Measurements from ENCODE around the gene STAB1.

The STAB1 gene

DNA sequence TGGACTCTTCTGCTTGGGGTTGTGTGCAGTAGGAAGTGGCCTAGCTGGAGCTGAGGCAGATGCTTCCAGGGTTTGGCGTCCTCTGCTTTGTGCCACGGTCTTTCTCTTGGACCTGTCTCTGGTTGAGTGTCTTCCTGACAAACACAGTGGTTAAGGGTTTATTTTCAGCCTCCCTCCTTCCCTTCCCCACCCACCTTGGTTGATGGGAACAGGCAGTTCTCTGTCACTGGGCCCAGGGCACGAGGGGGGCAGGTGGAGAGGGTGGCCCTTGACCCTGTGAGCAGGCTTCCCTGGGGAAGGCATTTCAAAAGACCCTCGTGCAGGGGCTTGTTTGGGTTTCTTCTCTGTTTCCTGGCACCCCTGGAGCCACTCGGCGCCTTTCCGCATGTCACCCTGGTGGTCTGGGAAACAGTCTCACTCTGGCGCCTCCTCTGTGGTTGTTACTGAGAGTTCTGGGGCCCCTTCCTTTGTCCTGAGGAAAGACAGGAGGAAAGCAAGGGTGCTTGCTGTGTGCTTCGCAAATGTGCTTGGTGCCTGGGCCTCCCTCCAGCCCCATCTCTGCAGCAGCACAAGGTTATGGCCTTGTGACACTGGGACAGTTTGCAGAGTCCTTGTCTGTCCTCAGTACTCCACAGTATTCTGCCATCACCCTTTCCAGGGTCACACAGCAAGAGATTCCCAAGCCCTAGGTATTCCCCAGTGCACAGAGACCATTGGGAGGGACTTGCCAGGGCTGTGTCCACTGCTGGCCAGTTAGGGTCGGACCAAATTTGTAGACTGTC, 10.3 kb upstream of the STAB1 start:
- DNase-seq (ENCODE audit: extremely low read depth in 1 of 2, low read depth in 1 of 2), result no peak

DNA sequence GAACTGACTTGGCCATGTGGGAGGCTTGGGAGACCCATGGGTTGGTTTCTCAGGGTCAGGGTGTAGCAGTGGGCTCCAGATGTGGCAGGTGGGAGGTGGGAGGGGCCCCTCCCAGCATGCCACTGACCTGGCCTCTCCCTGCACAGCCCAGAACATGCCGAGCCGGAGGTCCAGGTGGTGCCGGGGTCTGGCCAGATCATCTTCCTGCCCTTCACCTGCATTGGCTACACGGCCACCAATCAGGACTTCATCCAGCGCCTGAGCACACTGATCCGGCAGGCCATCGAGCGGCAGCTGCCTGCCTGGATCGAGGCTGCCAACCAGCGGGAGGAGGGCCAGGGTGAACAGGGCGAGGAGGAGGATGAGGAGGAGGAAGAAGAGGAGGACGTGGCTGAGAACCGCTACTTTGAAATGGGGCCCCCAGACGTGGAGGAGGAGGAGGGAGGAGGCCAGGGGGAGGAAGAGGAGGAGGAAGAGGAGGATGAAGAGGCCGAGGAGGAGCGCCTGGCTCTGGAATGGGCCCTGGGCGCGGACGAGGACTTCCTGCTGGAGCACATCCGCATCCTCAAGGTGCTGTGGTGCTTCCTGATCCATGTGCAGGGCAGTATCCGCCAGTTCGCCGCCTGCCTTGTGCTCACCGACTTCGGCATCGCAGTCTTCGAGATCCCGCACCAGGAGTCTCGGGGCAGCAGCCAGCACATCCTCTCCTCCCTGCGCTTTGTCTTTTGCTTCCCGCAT, 7.9 kb upstream of the STAB1 start:
- DNase-seq (ENCODE audit: extremely low read depth in 1 of 2, low read depth in 1 of 2), result no peak

DNA sequence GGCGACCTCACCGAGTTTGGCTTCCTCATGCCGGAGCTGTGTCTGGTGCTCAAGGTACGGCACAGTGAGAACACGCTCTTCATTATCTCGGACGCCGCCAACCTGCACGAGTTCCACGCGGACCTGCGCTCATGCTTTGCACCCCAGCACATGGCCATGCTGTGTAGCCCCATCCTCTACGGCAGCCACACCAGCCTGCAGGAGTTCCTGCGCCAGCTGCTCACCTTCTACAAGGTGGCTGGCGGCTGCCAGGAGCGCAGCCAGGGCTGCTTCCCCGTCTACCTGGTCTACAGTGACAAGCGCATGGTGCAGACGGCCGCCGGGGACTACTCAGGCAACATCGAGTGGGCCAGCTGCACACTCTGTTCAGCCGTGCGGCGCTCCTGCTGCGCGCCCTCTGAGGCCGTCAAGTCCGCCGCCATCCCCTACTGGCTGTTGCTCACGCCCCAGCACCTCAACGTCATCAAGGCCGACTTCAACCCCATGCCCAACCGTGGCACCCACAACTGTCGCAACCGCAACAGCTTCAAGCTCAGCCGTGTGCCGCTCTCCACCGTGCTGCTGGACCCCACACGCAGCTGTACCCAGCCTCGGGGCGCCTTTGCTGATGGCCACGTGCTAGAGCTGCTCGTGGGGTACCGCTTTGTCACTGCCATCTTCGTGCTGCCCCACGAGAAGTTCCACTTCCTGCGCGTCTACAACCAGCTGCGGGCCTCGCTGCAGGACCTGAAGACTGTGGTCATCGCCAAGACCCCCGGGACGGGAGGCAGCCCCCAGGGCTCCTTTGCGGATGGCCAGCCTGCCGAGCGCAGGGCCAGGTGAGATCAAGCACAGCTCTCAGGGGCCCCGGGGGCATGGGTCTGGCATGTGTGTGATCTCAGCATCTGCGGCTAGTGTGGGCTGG, 7.1 kb upstream of the STAB1 start:
- DNase-seq (ENCODE audit: extremely low read depth in 1 of 2, low read depth in 1 of 2), result no peak

DNA sequence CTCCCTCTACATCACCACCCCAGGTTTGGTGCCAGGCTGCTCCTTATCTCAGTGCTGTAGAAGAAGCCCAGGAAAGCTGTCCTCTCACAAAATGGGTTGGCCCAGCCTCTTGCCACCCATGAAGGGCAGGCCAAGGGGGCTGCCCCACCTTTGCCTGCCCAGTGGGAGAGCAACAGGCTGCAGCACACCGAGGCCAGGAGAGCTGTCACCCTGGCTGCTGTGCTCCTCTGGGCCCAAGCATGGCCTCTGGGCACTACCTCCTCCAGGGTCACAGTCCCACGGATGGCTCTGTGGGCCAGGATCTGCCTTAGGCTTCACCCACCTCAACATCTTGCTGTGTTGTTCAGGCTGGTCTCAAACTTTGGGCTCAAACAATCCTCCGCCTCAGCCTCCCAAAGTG, 6.4 kb upstream of the STAB1 start:
- no peak for DNase-seq (ENCODE audit: extremely low read depth in 1 of 2, low read depth in 1 of 2)

DNA sequence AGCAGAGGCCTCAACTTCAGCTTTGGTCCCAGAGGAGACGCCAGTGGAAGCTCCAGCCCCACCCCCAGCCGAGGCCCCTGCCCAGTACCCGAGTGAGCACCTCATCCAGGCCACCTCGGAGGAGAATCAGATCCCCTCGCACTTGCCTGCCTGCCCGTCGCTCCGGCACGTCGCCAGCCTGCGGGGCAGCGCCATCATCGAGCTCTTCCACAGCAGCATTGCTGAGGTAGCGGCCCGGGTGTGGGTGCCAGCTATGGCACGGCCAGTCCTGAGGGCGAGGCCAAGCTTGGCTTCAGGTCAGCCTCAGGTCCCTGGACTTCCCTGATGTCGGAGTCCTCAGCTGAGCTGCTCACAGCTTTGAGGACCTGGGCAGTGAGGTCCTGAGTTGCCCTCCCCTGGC, 5.7 kb upstream of the STAB1 start:
- DNase-seq (ENCODE audit: extremely low read depth in 1 of 2, low read depth in 1 of 2), result no peak

DNA sequence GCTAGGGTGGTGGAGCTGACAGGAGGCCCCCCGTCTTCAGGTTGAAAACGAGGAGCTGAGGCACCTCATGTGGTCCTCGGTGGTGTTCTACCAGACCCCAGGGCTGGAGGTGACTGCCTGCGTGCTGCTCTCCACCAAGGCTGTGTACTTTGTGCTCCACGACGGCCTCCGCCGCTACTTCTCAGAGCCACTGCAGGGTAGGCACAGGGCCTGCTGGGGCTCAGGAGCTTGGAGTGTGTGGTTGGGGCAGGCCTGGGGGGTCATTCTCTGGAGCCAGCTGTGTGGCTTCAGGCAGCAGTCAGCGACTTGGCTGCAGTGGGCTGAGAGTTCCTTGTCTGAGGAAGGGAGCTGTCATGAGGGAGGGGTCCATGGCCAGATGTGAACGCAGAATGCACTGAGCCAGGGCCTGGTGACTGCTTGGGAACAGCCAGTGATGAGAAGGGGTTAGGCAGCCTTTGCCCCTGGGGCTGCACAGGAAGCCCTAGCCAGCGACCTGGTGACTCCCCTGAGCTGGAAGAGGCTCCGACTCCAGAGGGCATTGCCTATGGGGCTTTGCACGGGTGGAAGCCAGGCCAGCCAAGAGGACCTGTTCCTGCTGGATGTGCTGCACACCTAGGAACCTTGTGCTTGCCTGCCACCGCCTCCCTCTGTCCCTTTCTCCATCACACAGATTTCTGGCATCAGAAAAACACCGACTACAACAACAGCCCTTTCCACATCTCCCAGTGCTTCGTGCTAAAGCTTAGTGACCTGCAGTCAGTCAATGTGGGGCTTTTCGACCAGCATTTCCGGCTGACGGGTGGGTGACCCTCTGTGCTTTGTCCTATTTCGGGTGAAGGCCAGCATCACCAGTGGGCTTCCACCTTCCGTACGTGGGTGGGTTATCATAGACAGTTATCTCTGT, 4.9 kb upstream of the STAB1 start:
- DNase-seq (ENCODE audit: extremely low read depth in 1 of 2, low read depth in 1 of 2), result no peak

DNA sequence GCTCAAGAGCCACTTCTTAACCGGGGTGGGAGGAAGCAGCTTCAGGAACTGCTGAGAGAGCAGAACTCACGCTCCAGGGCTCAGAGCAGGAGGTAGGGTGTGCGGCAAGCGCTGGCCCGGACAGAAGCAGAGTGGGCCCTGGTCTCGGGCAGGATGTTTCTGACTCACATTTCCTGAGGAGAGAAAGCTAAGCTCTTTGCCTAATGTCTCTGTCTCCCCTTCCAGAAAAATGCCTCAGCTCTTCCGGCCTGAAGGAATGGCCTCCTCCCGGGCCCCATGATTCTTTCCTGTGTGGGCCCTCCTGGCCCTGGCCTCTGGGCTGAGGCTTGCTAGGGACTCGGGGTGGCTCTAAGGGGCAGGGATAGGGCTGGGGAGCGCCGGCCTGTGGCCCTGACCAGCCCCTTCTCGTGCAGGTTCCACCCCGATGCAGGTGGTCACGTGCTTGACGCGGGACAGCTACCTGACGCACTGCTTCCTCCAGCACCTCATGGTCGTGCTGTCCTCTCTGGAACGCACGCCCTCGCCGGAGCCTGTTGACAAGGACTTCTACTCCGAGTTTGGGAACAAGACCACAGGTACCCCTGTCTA, 4.1 kb upstream of the STAB1 start:
- DNase-seq (ENCODE audit: extremely low read depth in 1 of 2, low read depth in 1 of 2), result no peak

DNA sequence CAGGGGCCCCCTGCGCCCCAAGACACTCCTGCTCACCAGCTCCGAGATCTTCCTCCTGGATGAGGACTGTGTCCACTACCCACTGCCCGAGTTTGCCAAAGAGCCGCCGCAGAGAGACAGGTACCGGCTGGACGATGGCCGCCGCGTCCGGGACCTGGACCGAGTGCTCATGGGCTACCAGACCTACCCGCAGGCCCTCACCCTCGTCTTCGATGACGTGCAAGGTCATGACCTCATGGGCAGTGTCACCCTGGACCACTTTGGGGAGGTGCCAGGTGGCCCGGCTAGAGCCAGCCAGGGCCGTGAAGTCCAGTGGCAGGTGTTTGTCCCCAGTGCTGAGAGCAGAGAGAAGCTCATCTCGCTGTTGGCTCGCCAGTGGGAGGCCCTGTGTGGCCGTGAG, 3.1 kb upstream of the STAB1 start:
- no peak for DNase-seq (ENCODE audit: extremely low read depth in 1 of 2, low read depth in 1 of 2)

DNA sequence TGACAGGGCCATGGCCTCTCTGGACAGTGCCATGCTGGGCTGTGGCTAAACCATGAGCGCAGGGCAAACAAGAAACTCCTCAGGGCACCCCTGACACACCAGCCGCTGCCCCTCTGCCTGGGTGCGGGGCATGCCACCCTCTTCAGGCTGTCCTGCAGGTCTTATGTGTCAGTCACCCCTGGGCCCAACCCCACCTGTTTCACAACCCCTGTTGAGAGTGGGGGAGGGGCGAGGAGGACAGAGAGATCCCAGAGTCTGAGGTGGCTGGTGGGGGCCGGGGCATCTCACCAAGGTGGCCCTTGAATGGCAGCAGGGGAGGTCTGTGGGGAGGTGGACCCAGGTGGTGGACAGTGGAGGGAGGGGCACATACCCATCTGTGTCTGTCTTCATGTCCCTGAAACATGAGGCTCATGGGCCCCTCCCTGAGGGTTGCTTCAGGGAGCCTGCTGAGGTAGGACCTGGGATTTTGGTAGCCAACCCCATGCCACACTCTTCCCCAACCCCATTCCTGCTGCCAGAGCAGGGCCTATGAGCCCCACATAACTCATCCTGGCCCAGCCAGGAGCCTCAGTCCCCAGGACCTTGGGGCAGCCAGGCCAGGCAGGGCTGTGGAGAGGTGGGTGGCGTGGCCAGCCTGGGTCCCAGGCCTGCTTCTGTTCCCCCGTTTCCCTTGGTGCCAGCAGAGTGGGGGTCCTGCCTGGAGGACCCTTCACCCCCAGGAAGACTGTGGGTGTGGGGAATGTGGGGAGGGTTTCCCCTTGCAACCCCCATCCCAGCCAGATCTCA, 1.7 kb upstream of the STAB1 start:
- no peak for DNase-seq (ENCODE audit: extremely low read depth in 1 of 2, low read depth in 1 of 2)

DNA sequence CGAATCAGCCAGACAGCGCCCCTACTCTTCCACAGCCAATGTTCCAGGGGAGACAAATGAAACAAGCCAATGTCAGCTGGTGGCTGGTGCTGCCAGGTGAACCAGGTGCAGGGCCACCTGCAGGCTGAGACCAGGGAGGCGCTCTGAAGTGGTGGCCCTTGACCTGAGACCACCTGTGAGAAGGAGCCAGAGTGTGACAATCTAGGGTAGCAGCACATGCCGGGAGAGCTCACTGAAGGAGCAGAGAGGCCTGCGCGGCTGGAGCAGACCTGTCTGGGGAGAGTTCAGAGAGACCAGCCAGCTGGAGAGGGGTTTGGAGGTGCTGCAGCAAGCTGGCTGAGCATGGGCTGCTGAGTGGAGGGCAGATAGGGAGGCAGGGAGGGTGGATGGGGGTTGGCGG, 693 bp upstream of the STAB1 start:
- no peak for DNase-seq (ENCODE audit: extremely low read depth in 1 of 2, low read depth in 1 of 2)

DNA sequence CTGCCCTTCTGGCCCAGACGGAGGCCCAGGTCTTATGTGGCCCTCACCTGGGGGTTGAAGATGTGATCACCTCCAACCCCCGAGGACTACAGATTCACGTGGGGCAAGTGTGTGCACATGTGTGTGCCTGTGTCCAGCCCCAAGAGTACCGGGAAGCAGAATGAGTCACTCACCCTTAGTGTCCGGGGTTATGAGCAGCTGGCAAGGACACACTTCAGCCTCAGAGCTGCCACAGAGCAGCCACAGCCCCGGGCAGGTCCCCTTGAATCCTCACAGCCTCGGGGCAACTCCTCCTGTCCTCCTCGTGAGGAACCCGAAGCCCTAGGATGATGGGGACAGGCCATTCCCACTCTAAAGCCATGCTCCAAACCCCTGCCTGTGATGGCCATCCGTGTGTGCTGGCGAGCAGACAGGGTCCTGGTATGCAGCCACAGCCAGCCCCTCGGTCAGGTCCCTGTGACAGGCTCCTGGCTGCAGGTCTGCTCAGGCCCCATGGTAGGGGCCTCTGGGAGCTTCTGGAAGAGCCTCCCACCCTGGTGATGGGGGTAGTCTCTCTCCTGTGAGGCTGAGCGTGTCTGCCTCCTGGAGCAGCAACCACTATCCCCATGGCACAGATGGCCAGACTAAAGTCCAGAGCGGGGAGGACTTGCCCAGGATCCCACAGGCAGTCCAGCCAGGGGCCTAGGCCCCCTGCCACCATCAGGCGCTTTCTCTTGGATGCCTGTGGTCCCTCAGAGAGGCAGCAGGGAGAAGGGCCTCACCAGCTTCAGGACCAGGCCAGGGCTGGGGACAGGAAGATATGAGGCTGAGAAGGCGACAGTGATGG, 852 bp downstream of the STAB1 start:
- DNase-seq (ENCODE audit: extremely low read depth in 1 of 2, low read depth in 1 of 2), result no peak

DNA sequence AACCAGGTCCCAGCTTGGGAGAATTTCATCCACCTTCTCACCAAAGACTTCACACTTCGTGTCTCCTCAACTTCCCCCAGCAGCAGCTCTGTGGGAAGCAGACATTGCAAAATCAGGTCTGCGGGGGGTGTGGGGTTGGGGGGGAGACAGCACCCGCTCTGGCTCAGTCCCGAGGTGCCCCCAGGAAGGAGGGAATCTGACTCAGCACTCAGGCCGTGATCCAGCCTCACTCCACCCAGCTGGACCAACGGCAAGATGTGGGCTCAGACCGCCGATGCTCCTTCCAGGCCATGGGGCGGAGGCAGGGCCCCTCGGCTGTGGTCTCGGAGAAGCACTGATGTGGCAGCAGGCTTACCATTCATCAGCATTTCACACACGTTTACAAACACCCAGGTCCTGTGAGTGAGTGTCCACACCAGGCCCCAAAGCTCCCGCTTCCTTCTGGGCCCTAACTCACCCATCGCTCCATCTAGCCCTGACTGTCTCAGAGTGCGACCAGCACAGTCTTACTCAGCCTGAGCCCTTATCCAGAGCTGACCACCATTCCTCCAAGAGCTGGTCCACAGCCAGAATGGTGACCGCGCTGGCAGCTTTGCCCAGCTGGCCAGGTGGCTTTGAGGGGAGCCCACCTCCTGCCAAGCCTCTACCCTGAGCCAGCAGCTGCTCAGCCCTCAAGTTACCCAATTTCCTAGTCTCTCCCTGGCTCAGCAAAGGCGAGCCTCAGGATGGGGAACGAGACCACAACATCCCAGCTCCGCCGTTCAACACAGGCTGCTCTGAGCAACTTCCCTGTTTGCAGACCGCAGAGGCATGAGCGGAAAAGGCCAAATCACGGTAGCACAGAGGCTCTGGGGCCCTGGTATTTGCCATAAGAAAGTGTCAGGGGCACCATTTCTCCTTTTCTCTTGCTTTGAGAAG, 3.3 kb downstream of the STAB1 start:
- DNase-seq (ENCODE audit: extremely low read depth in 1 of 2, low read depth in 1 of 2), result no peak

DNA sequence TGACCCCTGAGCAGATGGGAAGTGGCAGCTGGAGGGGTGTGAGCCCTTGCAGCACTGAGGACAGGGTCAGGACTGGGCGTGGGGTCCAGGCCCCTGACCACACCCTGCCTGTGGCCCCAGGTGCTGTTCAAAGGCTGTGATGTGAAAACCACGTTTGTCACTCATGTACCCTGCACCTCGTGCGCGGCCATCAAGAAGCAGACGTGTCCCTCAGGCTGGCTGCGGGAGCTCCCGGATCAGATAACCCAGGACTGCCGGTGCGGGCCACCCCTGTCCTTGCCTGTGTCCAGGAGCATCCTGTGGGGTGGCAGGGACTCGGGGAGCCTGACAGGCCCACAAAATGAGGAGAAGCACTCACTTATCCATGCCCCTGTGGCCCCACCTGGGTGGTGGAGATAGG, 5.9 kb downstream of the STAB1 start:
- no peak for DNase-seq (ENCODE audit: extremely low read depth in 1 of 2, low read depth in 1 of 2)

DNA sequence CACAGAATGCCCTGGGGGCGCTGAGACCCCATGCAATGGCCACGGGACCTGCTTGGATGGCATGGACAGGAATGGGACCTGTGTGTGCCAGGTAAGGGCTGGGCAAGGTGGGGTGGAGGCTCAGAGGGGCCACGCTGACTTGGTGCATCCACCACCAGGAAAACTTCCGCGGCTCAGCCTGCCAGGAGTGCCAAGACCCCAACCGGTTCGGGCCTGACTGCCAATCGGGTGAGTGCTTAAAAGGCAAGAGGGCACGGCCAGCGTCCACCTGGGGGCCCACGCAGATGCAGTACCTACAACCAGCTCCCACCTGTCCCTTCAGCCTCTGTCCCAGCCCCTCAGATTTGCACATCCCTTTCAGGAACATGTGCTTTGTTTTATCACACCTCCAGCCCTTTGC, 6.9 kb downstream of the STAB1 start:
- DNase-seq (ENCODE audit: extremely low read depth in 1 of 2, low read depth in 1 of 2), result no peak

DNA sequence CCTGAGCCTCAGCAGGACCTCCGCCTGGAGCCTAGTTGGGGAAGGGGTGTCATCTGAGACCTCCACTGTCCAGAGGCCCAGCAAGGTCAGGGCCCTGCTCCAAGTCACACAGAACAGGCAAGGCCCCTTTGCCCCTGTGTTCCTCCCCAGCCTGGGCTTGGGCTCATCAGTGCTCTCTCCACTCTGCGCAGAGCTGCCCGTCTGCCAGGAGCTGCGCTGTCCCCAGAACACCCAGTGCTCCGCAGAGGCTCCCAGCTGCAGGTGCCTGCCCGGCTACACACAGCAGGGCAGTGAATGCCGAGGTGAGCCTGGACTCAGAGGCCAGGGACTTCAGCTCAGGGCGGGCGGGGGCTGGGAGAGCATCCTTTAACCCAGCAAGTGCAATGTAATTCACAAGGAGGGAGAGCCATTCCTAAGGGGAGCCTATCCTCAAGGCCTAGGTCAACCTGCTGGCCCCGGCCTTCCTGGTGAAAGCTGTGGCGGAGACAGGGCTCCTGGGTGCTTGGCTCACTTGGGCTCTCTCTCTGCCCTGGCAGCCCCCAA, 7.7 kb downstream of the STAB1 start:
- DNase-seq (ENCODE audit: extremely low read depth in 1 of 2, low read depth in 1 of 2), result no peak

DNA sequence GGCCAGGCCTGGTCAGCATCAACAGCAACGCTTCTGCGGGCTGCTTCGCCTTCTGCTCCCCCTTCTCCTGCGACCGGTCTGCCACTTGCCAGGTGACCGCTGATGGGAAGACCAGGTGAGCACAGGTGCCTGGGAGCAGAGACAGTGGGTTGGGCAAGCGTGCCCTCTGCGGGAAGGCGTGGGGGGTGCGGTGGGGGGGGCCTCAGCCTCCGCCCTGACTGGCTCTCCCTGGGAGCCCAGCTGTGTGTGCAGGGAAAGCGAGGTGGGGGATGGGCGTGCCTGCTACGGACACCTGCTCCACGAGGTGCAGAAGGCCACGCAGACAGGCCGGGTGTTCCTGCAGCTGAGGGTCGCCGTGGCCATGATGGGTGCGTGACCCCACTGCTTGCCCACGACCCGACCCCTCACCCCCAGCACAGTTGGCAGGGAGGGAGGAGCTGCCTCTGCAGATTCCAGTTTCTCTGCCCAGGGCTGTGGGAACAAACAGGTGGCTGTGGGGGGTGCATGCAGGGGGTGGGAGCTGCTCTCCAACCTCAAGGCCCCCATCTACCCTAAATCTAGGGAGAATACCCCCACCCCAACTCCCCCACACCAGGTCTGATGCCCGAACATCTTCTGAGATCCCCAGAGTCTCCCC, 8.8 kb downstream of the STAB1 start:
- no peak for DNase-seq (ENCODE audit: extremely low read depth in 1 of 2, low read depth in 1 of 2)

DNA sequence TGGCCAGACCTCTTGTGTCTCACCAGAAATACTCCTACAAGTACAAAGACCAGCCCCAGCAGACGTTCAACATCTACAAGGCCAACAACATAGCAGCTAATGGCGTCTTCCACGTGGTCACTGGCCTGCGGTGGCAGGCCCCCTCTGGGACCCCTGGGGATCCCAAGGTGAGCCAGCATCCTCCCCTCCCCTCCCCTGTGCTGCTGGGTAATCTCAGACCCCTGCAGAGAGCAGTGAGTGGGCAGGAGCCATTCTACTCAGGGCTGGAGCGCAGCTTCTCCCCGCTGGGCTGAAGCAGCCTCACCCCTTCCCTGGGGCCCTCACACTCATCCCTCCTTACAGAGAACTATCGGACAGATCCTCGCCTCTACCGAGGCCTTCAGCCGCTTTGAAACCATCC, 9.8 kb downstream of the STAB1 start:
- no peak for DNase-seq (ENCODE audit: extremely low read depth in 1 of 2, low read depth in 1 of 2)

All from stimulated activated CD8-positive, alpha-beta memory T cell treated with anti-CD3 and anti-CD28 coated beads, Interleukin-7, amount 100 ng/mL, for 48 hours (primary cell).